ENCODE measurements around the gene TMEM132C. TPM values are rescaled to one million over a fixed set of nuclear protein-coding genes. Genes with fewer than 3 reads are reported as not detected.

Gene TMEM132C
- total and polyA plus RNA-seq, 2 donors (not counting 3 experiments of a cell fraction or from before 2014, with no cell fraction given) = not detected

- POLR2A ChIA-PET = no interaction called here
- H3K4me2 ChIP-seq (ENCODE audit: insufficient read depth, low read length) = no peak overlapping the region
- FAIRE-seq (no peak), DNase-seq (ENCODE audit: low read depth, low spot score) (no peak)
- H3K4me1 ChIP-seq (ENCODE audit: control insufficient read depth, extremely low read depth, insufficient read depth, low read length) = no peaks in the 10 kb centered on the region
- no peak for TF ChIP-seq EZH2 (IDR thresholded peaks at IDR 0.05; ENCODE audit: borderline replicate concordance, low read depth, low read length, severe bottlenecking)
- TF ChIP-seq POLR2AphosphoS5 (IDR thresholded peaks at IDR 0.05; ENCODE audit: insufficient read depth, low read depth, low read length) = no peak
- no peak for TF ChIP-seq MAX (IDR thresholded peaks at IDR 0.05; ENCODE audit: insufficient read depth, insufficient read length)
- no peak for TF ChIP-seq POLR2A (IDR thresholded peaks at IDR 0.05; ENCODE audit: low read depth, low read length)
- TF ChIP-seq JUN (IDR thresholded peaks at IDR 0.05; ENCODE audit: borderline replicate concordance, insufficient read depth, insufficient read length, low read depth) = no peak
- TF ChIP-seq FOS (IDR thresholded peaks at IDR 0.05; ENCODE audit: borderline replicate concordance, insufficient read depth, low read length) = no peak
- TF ChIP-seq CTCF (IDR thresholded peaks at IDR 0.05; ENCODE audit: extremely low read depth in 1 of 2, insufficient read depth in 1 of 2, low read depth in 1 of 2, low read length in 2 of 2) = no peak
- TF ChIP-seq MYC (IDR thresholded peaks at IDR 0.05; ENCODE audit: low read depth, low read length) = no peak
- TF ChIP-seq GATA2 (IDR thresholded peaks at IDR 0.05; ENCODE audit: insufficient read depth, insufficient read length, low read depth, low read length) = no peak
- no peak overlapping the region for H3K27ac ChIP-seq (ENCODE audit: insufficient read depth, low read depth, low read length)
- no peak overlapping the region for H2AFZ ChIP-seq (ENCODE audit: low read depth, low read length)
- H3K9me3 ChIP-seq (replicated peaks; ENCODE audit: control insufficient read depth, insufficient read depth, low read length) = peaks cover 2% of the 10 kb centered on the region
- intact Hi-C loops (cut with micrococcal nuclease) = no loop called here
- no peaks in the 10 kb centered on the region for H3K9me1 ChIP-seq (replicated peaks; ENCODE audit: control insufficient read depth, extremely low read depth, insufficient read depth, low read length)
- H3K4me3 ChIP-seq (replicated peaks in 1 of 3; ENCODE audit: insufficient read depth in 1 of 3, low read depth in 1 of 3, low read length in 3 of 3) = no peak overlapping the region
- BruUV-seq (replicated peaks) = no TSS peak
- dilution Hi-C loops (cut with MboI; ENCODE audit: extremely low pct_ligation_motif_present, low sequenced_read_pairs) = no loop called here
- no peaks in the 10 kb centered on the region for H4K20me1 ChIP-seq (replicated peaks; ENCODE audit: control insufficient read depth, extremely low read depth, insufficient read depth, low read length)
- no peaks in the 10 kb centered on the region for H3K79me2 ChIP-seq (ENCODE audit: control insufficient read depth, insufficient read depth, low read length)
- no peaks in the 10 kb centered on the region for H3K27me3 ChIP-seq (ENCODE audit: control insufficient read depth in 2 of 2, insufficient read depth in 2 of 2, low read length in 2 of 2)
- CTCF ChIA-PET = no interaction called here
- H3K36me3 ChIP-seq (ENCODE audit: control insufficient read depth in 2 of 2, extremely low read depth in 1 of 2, insufficient read depth in 2 of 2, low read length in 2 of 2) = no peaks in the 10 kb centered on the region
- no peak overlapping the region for H3K9ac ChIP-seq (replicated peaks; ENCODE audit: extremely low read depth, insufficient read depth, low read length)
Observed at GRCh38 chr12:128581321-128581761, 314.4 kb downstream of the TMEM132C start.

All from endothelial cell of umbilical vein (primary cell).